Gastroesophageal sphincter (tissue), 3 donors: ENCODE data around the gene LRRC4B.

Experiments used
- POLR2A ChIP-seq, 2 donors: fragments of 450-650 bp; IDR thresholded peaks; one replicate each; pipeline ENCODE4 v1.6.1; 2017; ENCODE audit warnings: antibody characterized with exemption in 2 of 2, mild to moderate bottlenecking in 2 of 2, moderate library complexity in 1 of 2
- POLR2AphosphoS5 ChIP-seq: sonication (generic); formaldehyde crosslinking; IDR thresholded peaks from one replicate; pipeline ENCODE4 v1.6.1; 2017; ENCODE audit warnings: antibody characterized with exemption
- TF ChIP-seq, protein P1 (sequence below), 4 experiments: fragments of 200-600 bp in 2 of 4; fragments of 450-650 bp in 2 of 4; sonication (generic) in 1 of 4; IDR thresholded peaks; one replicate each; pipeline ENCODE4 v1.5.1; 2017 to 2019; ENCODE audit warnings: antibody characterized with exemption in 4 of 4, mild to moderate bottlenecking in 2 of 4, moderate library complexity in 2 of 4

DNA sequence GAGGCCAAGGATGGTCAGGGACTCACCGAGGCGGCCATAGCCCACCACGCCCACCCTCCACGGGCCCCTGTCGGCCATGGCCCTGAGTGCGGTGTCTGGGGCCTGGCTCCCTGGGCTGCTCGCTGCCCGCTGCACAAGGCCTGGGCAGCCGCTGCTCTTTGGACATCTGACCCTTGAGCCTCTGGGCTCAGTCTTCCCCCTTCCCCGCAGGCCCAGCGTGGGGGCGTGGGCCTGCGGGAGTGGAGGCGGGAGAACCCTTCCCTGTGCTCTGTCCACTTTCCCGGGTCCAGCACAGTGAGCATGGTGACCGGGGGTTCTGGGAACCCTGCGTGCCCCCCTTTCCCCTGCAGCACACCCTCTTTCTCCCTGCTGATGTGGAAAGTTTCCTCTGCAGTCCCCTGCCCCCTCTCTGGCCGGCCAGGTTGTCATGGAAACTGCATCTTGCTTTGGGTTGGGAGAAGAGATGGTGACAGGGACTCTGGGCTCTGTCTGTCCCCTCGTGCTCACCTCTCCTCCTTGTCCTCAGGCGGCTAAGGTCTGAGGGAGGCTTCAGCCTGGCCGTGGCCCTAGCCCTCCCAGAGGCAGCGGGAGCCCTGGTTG is 54.4 kb downstream of the LRRC4B start, which contains the start of gene ASPDH:
- TF ChIP-seq, protein P1, sequence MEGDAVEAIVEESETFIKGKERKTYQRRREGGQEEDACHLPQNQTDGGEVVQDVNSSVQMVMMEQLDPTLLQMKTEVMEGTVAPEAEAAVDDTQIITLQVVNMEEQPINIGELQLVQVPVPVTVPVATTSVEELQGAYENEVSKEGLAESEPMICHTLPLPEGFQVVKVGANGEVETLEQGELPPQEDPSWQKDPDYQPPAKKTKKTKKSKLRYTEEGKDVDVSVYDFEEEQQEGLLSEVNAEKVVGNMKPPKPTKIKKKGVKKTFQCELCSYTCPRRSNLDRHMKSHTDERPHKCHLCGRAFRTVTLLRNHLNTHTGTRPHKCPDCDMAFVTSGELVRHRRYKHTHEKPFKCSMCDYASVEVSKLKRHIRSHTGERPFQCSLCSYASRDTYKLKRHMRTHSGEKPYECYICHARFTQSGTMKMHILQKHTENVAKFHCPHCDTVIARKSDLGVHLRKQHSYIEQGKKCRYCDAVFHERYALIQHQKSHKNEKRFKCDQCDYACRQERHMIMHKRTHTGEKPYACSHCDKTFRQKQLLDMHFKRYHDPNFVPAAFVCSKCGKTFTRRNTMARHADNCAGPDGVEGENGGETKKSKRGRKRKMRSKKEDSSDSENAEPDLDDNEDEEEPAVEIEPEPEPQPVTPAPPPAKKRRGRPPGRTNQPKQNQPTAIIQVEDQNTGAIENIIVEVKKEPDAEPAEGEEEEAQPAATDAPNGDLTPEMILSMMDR (IDR thresholded peaks at IDR 0.05) = no peak
- TF ChIP-seq POLR2A (IDR thresholded peaks at IDR 0.05) (no peak), POLR2AphosphoS5 (no peak)
